T-helper 17 cell (primary cell): ENCODE measurements around the gene XIRP2. TPM values are rescaled to one million over a fixed set of nuclear protein-coding genes. Genes with fewer than 3 reads are reported as not detected.

Experiments used
- ATAC-seq: fragments of 150-1000 bp; cut with Tn5 transposase; 2 replicates; pipeline ENCODE4 v1.10.0; 2021; ENCODE audit warnings: mild to moderate bottlenecking, moderate library complexity
- DNase-seq, 3 donors: peaks; one replicate each; pipeline versions ENCODE4 v3.0.0 to v3.0.0-alpha.2; 2020 to 2021
- H3K9me3 ChIP-seq: one replicate; pipeline ENCODE4 v1.7.0; 2013; ENCODE audit warnings: low read length, mild to moderate bottlenecking; ENCODE audit not compliant: control insufficient read depth, poor library complexity, severe bottlenecking
- H3K27ac Mint-ChIP-seq: one replicate; pipeline ENCODE4 v1.8.0; 2022; ENCODE audit warnings: mild to moderate bottlenecking, moderate library complexity, mixed read lengths
- H3K27me3 Mint-ChIP-seq: one replicate; pipeline ENCODE4 v1.8.0; 2022; ENCODE audit warnings: mixed read lengths
- H3K36me3 Mint-ChIP-seq: one replicate; pipeline ENCODE4 v1.8.0; 2022; ENCODE audit warnings: low read depth, mixed read lengths
- H3K4me1 Mint-ChIP-seq: one replicate; pipeline ENCODE4 v1.8.0; 2022; ENCODE audit warnings: mild to moderate bottlenecking, mixed read lengths
- H3K4me3 Mint-ChIP-seq: one replicate; pipeline ENCODE4 v1.8.0; 2022; ENCODE audit warnings: mild to moderate bottlenecking, moderate library complexity, mixed read lengths
- total RNA-seq, 4 donors: library from RNA in 2 of 4; stranded (reverse) in 2 of 4; gene quantifications; one replicate each; pipeline ENCODE4 v1.2.3 and lab custom pipeline; 2022 to 2026

Gene XIRP2
- total RNA-seq, 2 donors from 2014 or later = 1.2 TPM; not detected in 1

GRCh38 chr2:166900700-166901099 lies 12.4 kb downstream of the XIRP2 start:
- Mint-ChIP-seq H3K4me3 (no peak overlapping the region), H3K4me1 (no peaks in the 10 kb centered on the region), H3K27ac (no peak overlapping the region), H3K27me3 (no peaks in the 10 kb centered on the region), H3K36me3 (no peaks in the 10 kb centered on the region)
- ATAC-seq = no peak
- no peaks in the 10 kb centered on the region for H3K9me3 ChIP-seq
- no peak for DNase-seq

- Mint-ChIP-seq H3K36me3 (no peaks in the 10 kb centered on the region), H3K4me3 (no peak overlapping the region), H3K4me1 (no peaks in the 10 kb centered on the region), H3K27me3 (no peaks in the 10 kb centered on the region), H3K27ac (no peak overlapping the region)
- no peaks in the 10 kb centered on the region for H3K9me3 ChIP-seq
- DNase-seq = no peak
- no peak for ATAC-seq
Measured at GRCh38 chr2:166901336-166901735, 13.1 kb downstream of the XIRP2 start.

DNA sequence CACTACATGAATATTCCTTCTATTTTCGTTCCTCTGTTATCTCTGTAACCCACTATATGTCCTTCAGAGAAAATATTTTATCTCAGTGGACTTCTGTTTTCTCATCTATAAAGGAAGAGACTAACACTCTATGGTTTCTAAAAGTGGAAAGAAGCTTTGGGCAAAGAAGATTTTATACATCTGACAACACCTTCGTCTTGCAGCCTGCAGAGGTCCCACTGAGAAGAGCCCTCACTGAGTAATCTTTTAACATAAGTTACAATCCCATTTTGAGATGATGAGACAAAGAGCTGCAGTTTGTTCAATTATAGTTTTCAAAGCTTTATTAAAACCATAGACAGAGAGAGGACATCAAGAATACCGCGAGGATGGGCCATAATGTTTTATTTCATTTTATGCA lies 28.7 kb downstream of the XIRP2 start:
- Mint-ChIP-seq H3K27me3 (no peaks in the 10 kb centered on the region), H3K4me3 (no peak overlapping the region), H3K36me3 (no peaks in the 10 kb centered on the region), H3K4me1 (no peaks in the 10 kb centered on the region), H3K27ac (no peak overlapping the region)
- no peak for ATAC-seq
- no peaks in the 10 kb centered on the region for H3K9me3 ChIP-seq
- DNase-seq = no peak

DNA sequence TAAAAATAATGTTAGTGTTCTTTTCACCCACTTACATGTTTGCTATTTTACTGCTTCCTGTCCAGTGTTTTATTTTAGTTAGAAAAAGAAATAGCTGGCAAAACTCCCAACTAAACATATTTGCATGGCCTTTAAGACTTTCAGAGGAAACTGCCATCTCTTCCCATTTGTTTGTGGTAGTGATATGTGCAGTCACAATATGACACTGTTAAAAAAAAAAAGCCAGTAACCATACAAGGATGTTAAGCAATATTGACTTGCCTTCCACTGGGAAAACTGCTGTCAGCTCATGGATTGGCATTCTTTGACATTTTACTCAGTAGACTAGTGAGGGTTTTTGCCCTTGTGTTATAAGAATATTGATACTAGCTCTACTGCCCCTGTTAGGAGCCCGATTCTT lies 29.1 kb downstream of the XIRP2 start:
- H3K27ac Mint-ChIP-seq = no peak overlapping the region

GRCh38 chr2:166921261-166921896 lies 33.1 kb downstream of the XIRP2 start:
- no peaks in the 10 kb centered on the region for H3K27me3 Mint-ChIP-seq
- H3K27ac Mint-ChIP-seq = no peak overlapping the region
- DNase-seq (no peak), ATAC-seq (no peak)
- H3K36me3 Mint-ChIP-seq = no peaks in the 10 kb centered on the region
- no peaks in the 10 kb centered on the region for H3K9me3 ChIP-seq
- H3K4me1 Mint-ChIP-seq = no peaks in the 10 kb centered on the region
- no peak overlapping the region for H3K4me3 Mint-ChIP-seq

More for the DNA sequence above, 29.1 kb downstream of the XIRP2 start:
- DNase-seq (no peak), ATAC-seq (no peak)
- Mint-ChIP-seq H3K27me3 (no peaks in the 10 kb centered on the region), H3K4me1 (no peaks in the 10 kb centered on the region), H3K36me3 (no peaks in the 10 kb centered on the region), H3K4me3 (no peak overlapping the region)
- no peaks in the 10 kb centered on the region for H3K9me3 ChIP-seq

DNA sequence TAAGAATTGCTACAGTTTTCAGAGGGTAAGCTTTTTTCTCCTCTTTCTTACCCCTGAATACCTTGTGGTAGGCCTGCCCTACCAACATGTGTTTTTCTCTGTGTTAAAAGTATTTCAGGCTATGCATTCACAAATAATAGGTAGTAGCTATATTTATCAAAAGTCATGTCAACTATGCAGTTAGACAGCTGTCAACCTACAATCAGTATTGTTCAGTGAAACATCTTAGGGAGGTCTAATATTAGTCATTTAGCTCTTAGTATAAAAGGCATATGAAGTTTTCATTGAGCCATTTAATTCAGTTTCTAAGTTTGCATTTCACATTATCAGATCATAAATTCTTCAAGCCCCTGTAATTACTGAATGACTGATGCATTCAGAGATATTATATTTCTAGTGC lies 36.7 kb downstream of the XIRP2 start:
- H3K9me3 ChIP-seq = no peaks in the 10 kb centered on the region
- no peak overlapping the region for H3K27ac Mint-ChIP-seq
- no peaks in the 10 kb centered on the region for H3K27me3 Mint-ChIP-seq
- DNase-seq (no peak), ATAC-seq (no peak)
- H3K4me3 Mint-ChIP-seq = no peak overlapping the region
- no peaks in the 10 kb centered on the region for H3K36me3 Mint-ChIP-seq
- H3K4me1 Mint-ChIP-seq = no peaks in the 10 kb centered on the region

GRCh38 chr2:166926657-166927056 lies 38.4 kb downstream of the XIRP2 start:
- no peaks in the 10 kb centered on the region for H3K36me3 Mint-ChIP-seq
- no peak for ATAC-seq
- no peak overlapping the region for H3K4me3 Mint-ChIP-seq

DNA sequence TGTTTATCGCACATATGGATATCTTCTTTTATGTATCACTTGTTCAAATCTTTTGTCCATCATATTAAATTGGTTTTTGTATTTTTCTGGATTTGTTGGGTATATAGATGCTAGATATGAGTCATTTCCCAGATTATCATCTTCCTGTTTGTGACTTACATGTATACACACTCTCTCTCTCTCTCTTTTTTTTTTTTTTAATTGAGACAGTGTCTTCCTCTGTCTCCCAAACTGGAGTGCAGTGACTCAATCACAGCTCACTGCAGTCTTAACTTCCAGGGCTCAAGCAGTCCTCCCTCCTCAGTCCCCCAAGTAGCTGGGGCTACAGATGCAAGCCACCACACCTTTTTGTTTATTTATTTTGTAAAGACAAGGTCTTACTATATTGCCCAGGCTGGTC lies 43.8 kb downstream of the XIRP2 start:
- H3K4me1 Mint-ChIP-seq = no peaks in the 10 kb centered on the region
- no peaks in the 10 kb centered on the region for H3K27me3 Mint-ChIP-seq
- H3K27ac Mint-ChIP-seq = no peak overlapping the region
- H3K4me3 Mint-ChIP-seq = no peak overlapping the region
- H3K36me3 Mint-ChIP-seq = no peaks in the 10 kb centered on the region
- H3K9me3 ChIP-seq = no peaks in the 10 kb centered on the region
- ATAC-seq (no peak), DNase-seq (no peak)

More at GRCh38 chr2:166926657-166927056, 38.4 kb downstream of the XIRP2 start:
- no peaks in the 10 kb centered on the region for H3K4me1 Mint-ChIP-seq
- no peak for DNase-seq
- H3K9me3 ChIP-seq = no peaks in the 10 kb centered on the region
- no peak overlapping the region for H3K27ac Mint-ChIP-seq
- no peaks in the 10 kb centered on the region for H3K27me3 Mint-ChIP-seq

- Mint-ChIP-seq H3K36me3 (no peaks in the 10 kb centered on the region), H3K27me3 (no peaks in the 10 kb centered on the region), H3K4me1 (no peaks in the 10 kb centered on the region), H3K27ac (no peak overlapping the region), H3K4me3 (no peak overlapping the region)
- DNase-seq (no peak), ATAC-seq (no peak)
- H3K9me3 ChIP-seq = no peaks in the 10 kb centered on the region
Measured at GRCh38 chr2:166934817-166935216, 46.5 kb downstream of the XIRP2 start.

- no peaks in the 10 kb centered on the region for H3K4me1 Mint-ChIP-seq
- H3K4me3 Mint-ChIP-seq = no peak overlapping the region
- no peak overlapping the region for H3K27ac Mint-ChIP-seq
- ATAC-seq = no peak
- DNase-seq = no peak
- no peaks in the 10 kb centered on the region for H3K9me3 ChIP-seq
- no peaks in the 10 kb centered on the region for H3K27me3 Mint-ChIP-seq
- H3K36me3 Mint-ChIP-seq = no peaks in the 10 kb centered on the region
Measured at GRCh38 chr2:166942377-166942776, 54.1 kb downstream of the XIRP2 start.

- no peaks in the 10 kb centered on the region for H3K27me3 Mint-ChIP-seq
- no peaks in the 10 kb centered on the region for H3K9me3 ChIP-seq
- H3K4me1 Mint-ChIP-seq = no peaks in the 10 kb centered on the region
- DNase-seq (no peak), ATAC-seq (no peak)
- H3K27ac Mint-ChIP-seq = no peak overlapping the region
- H3K36me3 Mint-ChIP-seq = no peaks in the 10 kb centered on the region
- no peak overlapping the region for H3K4me3 Mint-ChIP-seq
Measured at GRCh38 chr2:166944909-166945308, 56.6 kb downstream of the XIRP2 start.

DNA sequence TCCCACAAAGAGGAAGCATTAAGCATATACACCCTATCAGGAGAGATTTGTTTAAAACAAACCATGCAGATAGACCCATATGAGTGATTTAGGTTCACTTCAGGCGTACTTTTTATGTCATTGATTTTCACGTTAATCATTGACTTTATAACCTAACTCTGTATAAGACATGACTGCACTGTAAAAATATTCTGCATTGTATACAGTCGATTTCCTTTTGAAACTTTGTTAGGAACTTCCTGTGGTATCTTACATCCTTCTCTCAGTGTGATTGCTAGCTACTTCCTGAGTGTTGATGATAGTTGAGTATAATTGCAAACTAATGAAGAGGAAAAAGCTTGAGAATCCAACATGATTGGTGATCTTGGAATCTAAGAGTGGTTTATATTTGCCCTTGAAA lies 69.4 kb downstream of the XIRP2 start:
- no peak overlapping the region for H3K4me3 Mint-ChIP-seq
- H3K4me1 Mint-ChIP-seq = no peaks in the 10 kb centered on the region

GRCh38 chr2:166958986-166959481 lies 70.8 kb downstream of the XIRP2 start:
- no peaks in the 10 kb centered on the region for H3K9me3 ChIP-seq
- Mint-ChIP-seq H3K27me3 (no peaks in the 10 kb centered on the region), H3K4me3 (no peak overlapping the region), H3K27ac (no peak overlapping the region), H3K36me3 (no peaks in the 10 kb centered on the region), H3K4me1 (no peaks in the 10 kb centered on the region)
- DNase-seq = no peak
- no peak for ATAC-seq

More for the DNA sequence above, 69.4 kb downstream of the XIRP2 start:
- DNase-seq (no peak), ATAC-seq (no peak)
- Mint-ChIP-seq H3K27ac (no peak overlapping the region), H3K27me3 (no peaks in the 10 kb centered on the region), H3K36me3 (no peaks in the 10 kb centered on the region)
- no peaks in the 10 kb centered on the region for H3K9me3 ChIP-seq

DNA sequence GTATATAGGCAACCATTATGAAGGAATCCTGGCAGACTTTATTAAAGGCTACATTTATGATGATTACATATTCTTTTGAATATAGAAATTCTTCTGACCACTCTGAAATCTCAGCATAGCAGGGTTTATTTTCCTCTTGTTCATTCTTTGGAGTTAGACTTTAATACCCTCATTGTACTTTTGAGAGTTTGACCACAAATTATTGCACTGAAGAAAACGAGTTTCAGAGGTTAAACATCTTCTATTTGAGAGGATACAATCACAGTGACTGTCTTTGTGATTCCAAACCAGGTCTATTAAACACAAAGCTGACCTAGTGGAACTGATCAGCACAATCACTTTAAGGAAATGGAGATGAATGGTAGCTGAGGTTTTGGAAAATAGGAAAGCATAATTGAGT lies 71.3 kb downstream of the XIRP2 start:
- ATAC-seq (no peak), DNase-seq (no peak)
- Mint-ChIP-seq H3K4me3 (no peak overlapping the region), H3K27me3 (no peaks in the 10 kb centered on the region), H3K36me3 (no peaks in the 10 kb centered on the region), H3K27ac (no peak overlapping the region), H3K4me1 (no peaks in the 10 kb centered on the region)
- H3K9me3 ChIP-seq = no peaks in the 10 kb centered on the region
